H9 (cell line): ENCODE results near the gene ZNF607. TPM values are rescaled to one million over a fixed set of nuclear protein-coding genes. Genes with fewer than 3 reads are reported as not detected.

Experiments used
- DNase-seq: peaks from one replicate; pipeline ENCODE4 v3.0.0-alpha.2; 2017
- H2AFZ ChIP-seq: one replicate; pipeline ENCODE4 v1.6.1; 2013; ENCODE audit warnings: mild to moderate bottlenecking, low read length, control low read depth, moderate library complexity
- H2AK5ac ChIP-seq: 2 replicates; pipeline ENCODE4 v1.6.1; 2013; ENCODE audit warnings: low read length, control low read depth, mixed read lengths; ENCODE audit not compliant: insufficient read length
- H2BK120ac ChIP-seq: one replicate; pipeline ENCODE4 v1.6.1; 2013; ENCODE audit warnings: low read depth, mild to moderate bottlenecking, low read length, control low read depth, inconsistent platforms; ENCODE audit not compliant: poor library complexity, severe bottlenecking
- H2BK12ac ChIP-seq: 2 replicates; pipeline ENCODE4 v1.6.1; 2013; ENCODE audit warnings: low read length, control low read depth, mixed read lengths, low read depth; ENCODE audit not compliant: insufficient read length
- H2BK15ac ChIP-seq: 2 replicates; pipeline ENCODE4 v1.6.1; 2013; ENCODE audit warnings: low read depth, low read length, control low read depth
- H2BK20ac ChIP-seq: one replicate; pipeline ENCODE4 v1.6.1; 2013; ENCODE audit warnings: low read depth, mild to moderate bottlenecking, low read length, control low read depth, inconsistent platforms; ENCODE audit not compliant: poor library complexity, severe bottlenecking
- H2BK5ac ChIP-seq: 2 replicates; pipeline ENCODE4 v1.6.1; 2013; ENCODE audit warnings: low read length, control low read depth, mixed read lengths; ENCODE audit not compliant: insufficient read length
- H3K14ac ChIP-seq: 2 replicates; pipeline ENCODE4 v1.6.1; 2013; ENCODE audit warnings: low read length, control low read depth; ENCODE audit not compliant: insufficient read depth
- H3K18ac ChIP-seq: 2 replicates; pipeline ENCODE4 v1.6.1; 2013; ENCODE audit warnings: low read depth, mild to moderate bottlenecking, mixed read lengths, low read length, control low read depth; ENCODE audit not compliant: insufficient read length
- H3K23ac ChIP-seq: 2 replicates; pipeline ENCODE4 v1.6.1; 2013; ENCODE audit warnings: low read length, control low read depth, mixed read lengths, low read depth; ENCODE audit not compliant: insufficient read length
- H3K23me2 ChIP-seq: 2 replicates; pipeline ENCODE4 v1.6.1; 2013; ENCODE audit warnings: low read depth, mild to moderate bottlenecking, mixed read lengths, low read length, control low read depth; ENCODE audit not compliant: insufficient read length, poor library complexity, severe bottlenecking
- H3K27ac ChIP-seq: 2 replicates; pipeline ENCODE4 v1.5.1; 2013; ENCODE audit warnings: low read length, control low read depth, mixed read lengths, low read depth; ENCODE audit not compliant: insufficient read length
- H3K27me3 ChIP-seq: 2 replicates; pipeline ENCODE4 v1.6.1; 2013; ENCODE audit warnings: low read length, control low read depth, inconsistent platforms; ENCODE audit not compliant: insufficient read depth
- H3K4ac ChIP-seq: 2 replicates; pipeline ENCODE4 v1.6.1; 2013; ENCODE audit warnings: low read depth, mild to moderate bottlenecking, control low read depth, inconsistent platforms, low read length, moderate library complexity
- H3K4me1 ChIP-seq: 2 replicates; pipeline ENCODE4 v1.6.1; 2013; ENCODE audit warnings: low read length, control low read depth, inconsistent platforms; ENCODE audit not compliant: insufficient read depth
- H3K4me2 ChIP-seq: 2 replicates; pipeline ENCODE4 v1.6.1; 2013; ENCODE audit warnings: low read length, control low read depth, mixed read lengths; ENCODE audit not compliant: insufficient read length, insufficient read depth
- H3K56ac ChIP-seq: 2 replicates; pipeline ENCODE4 v1.6.1; 2013; ENCODE audit warnings: low read depth, mild to moderate bottlenecking, mixed read lengths, low read length, control low read depth; ENCODE audit not compliant: insufficient read length
- H3K79me1 ChIP-seq: 2 replicates; pipeline ENCODE4 v1.6.1; 2013; ENCODE audit warnings: low read depth, mild to moderate bottlenecking, moderate library complexity, low read length, control low read depth, inconsistent platforms; ENCODE audit not compliant: insufficient read depth, poor library complexity, severe bottlenecking
- H3K79me2 ChIP-seq: 2 replicates; pipeline ENCODE4 v1.6.1; 2013; ENCODE audit warnings: low read length, control low read depth, inconsistent platforms; ENCODE audit not compliant: insufficient read depth
- H3K9ac ChIP-seq: 2 replicates; pipeline ENCODE4 v1.6.1; 2013; ENCODE audit warnings: low read length, control low read depth, mixed read lengths; ENCODE audit not compliant: insufficient read length; ENCODE audit errors: extremely low read depth
- H3K9me3 ChIP-seq: one replicate; pipeline ENCODE4 v1.6.1; 2013; ENCODE audit warnings: low read depth, low read length, inconsistent platforms; ENCODE audit not compliant: control insufficient read depth
- H3T11ph ChIP-seq: one replicate; pipeline ENCODE4 v1.6.1; 2013; ENCODE audit warnings: mild to moderate bottlenecking, low read length, control low read depth, inconsistent platforms
- H4K20me1 ChIP-seq: one replicate; pipeline ENCODE4 v1.6.1; 2013; ENCODE audit not compliant: control insufficient read depth, insufficient read length, insufficient read depth
- H4K5ac ChIP-seq: 2 replicates; pipeline ENCODE4 v1.6.1; 2013; ENCODE audit warnings: low read depth, mild to moderate bottlenecking, mixed read lengths, low read length, control low read depth; ENCODE audit not compliant: insufficient read length
- H4K8ac ChIP-seq: replicated peaks from 2 replicates; pipeline ENCODE4 v1.6.1; 2013; ENCODE audit warnings: low read length, control low read depth, mixed read lengths, low read depth; ENCODE audit not compliant: insufficient read length
- H4K91ac ChIP-seq: 2 replicates; pipeline ENCODE4 v1.6.1; 2013; ENCODE audit warnings: low read depth, mild to moderate bottlenecking, moderate library complexity, mixed read lengths, low read length, control low read depth; ENCODE audit not compliant: insufficient read length
- H3K27ac Mint-ChIP-seq, 3 experiments: 2 replicates in 2 of 3; 3 replicates in 1 of 3; pipeline ENCODE4 v1.8.0; 2020 to 2021; ENCODE audit warnings: mixed read lengths in 3 of 3, mild to moderate bottlenecking in 1 of 3, moderate library complexity in 1 of 3
- H3K27me3 Mint-ChIP-seq: 2 replicates; pipeline ENCODE4 v1.8.0; 2021; ENCODE audit warnings: low read depth, mild to moderate bottlenecking, moderate library complexity, mixed read lengths
- H3K36me3 Mint-ChIP-seq, 3 experiments: 2 replicates in 2 of 3; 3 replicates in 1 of 3; pipeline ENCODE4 v1.8.0; 2020 to 2021; ENCODE audit warnings: low read depth in 3 of 3, mixed read lengths in 3 of 3; ENCODE audit not compliant: insufficient read depth in 1 of 3
- H3K4me1 Mint-ChIP-seq, 2 experiments: 2 replicates each; pipeline ENCODE4 v1.8.0; 2020; ENCODE audit warnings: mixed read lengths in 2 of 2
- H3K4me3 Mint-ChIP-seq, 2 experiments: 2 replicates in 1 of 2; 3 replicates in 1 of 2; pipeline ENCODE4 v1.8.0; 2020 to 2021; ENCODE audit warnings: mild to moderate bottlenecking in 2 of 2, mixed read lengths in 2 of 2, moderate library complexity in 1 of 2
- H3K9me3 Mint-ChIP-seq, 2 experiments: 2 replicates in 1 of 2; 3 replicates in 1 of 2; pipeline ENCODE4 v1.8.0; 2020; ENCODE audit warnings: mild to moderate bottlenecking in 2 of 2, mixed read lengths in 2 of 2, moderate library complexity in 1 of 2
- WGBS: extraction: QIAGEN DNeasy Blood & Tissue Kit; methylation state at CpG from one replicate; pipeline ENCODE4 v1.1.7; 2013; ENCODE audit warnings: missing lambda C conversion rate, low lambda C conversion rate, mixed read lengths; ENCODE audit not compliant: insufficient read length; ENCODE audit errors: extremely low coverage; 5-methylcytosine and 5-hydroxymethylcytosine counted together
- total RNA-seq: library from RNA; stranded (reverse); gene quantifications from 2 replicates; pipeline ENCODE4 v1.2.1, GENCODE V29; 2021
- TF ChIP-seq, protein P1 (sequence below): fragments of 200-600 bp; sonication (generic); conservative IDR thresholded peaks from 3 replicates; pipeline ENCODE4 v1.8.0; 2021; ENCODE audit warnings: antibody characterized with exemption, mild to moderate bottlenecking

ZNF607 gene
- total RNA-seq, 1 experiment from 2014 or later, result 27.5 TPM

DNA sequence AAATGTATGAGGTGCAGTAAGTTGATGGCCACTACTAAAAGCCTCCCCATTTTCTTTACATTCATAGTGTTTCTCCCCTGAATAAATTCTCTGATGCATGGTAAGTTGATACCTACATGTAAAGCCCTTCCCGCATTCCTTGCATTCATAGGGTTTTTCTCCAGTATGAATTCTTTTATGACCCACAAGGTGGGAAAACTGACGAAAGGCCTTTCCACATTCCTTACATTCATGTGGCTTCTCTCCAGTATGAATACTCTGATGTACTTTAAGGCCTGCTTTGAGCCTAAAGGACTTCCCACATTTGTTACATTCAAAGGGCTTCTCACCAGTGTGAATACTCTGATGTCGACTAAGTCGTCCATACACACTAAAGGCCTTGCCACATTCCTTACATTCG is 20.5 kb downstream of the ZNF607 start:
- H2BK20ac ChIP-seq, result no peak overlapping the region
- H3K56ac ChIP-seq, result no peak overlapping the region
- no peak overlapping the region for H3T11ph ChIP-seq
- no CpG with 5 or more reads among the region's 5 CpGs for WGBS
- no peak overlapping the region for H3K4ac ChIP-seq
- no peak overlapping the region for H3K4me2 ChIP-seq
- Mint-ChIP-seq H3K4me3 (no peak overlapping the region), H3K27ac (no peak overlapping the region), H3K9me3 (peaks cover 3% of the 10 kb centered on the region in 2 experiments; a peak in 2 of 5 replicates), H3K36me3 (peaks cover 54 to 68% (median 65%) of the 10 kb centered on the region in 3 experiments), H3K4me1 (peaks cover 14 to 21% of the 10 kb centered on the region in 2 experiments), H3K27me3 (peaks cover 24% of the 10 kb centered on the region)
- no peaks in the 10 kb centered on the region for H3K9me3 ChIP-seq
- H2BK5ac ChIP-seq, result no peak overlapping the region
- H2AK5ac ChIP-seq, result no peak overlapping the region
- H4K91ac ChIP-seq, result no peak overlapping the region
- no peak overlapping the region for H4K5ac ChIP-seq
- H3K27ac ChIP-seq, result no peak overlapping the region
- H3K23me2 ChIP-seq, result no peaks in the 10 kb centered on the region
- no peak overlapping the region for H3K23ac ChIP-seq
- no peak overlapping the region for H2BK15ac ChIP-seq
- H3K27me3 ChIP-seq, result peaks cover 4% of the 10 kb centered on the region; the same call in 1 of the 2 replicates
- no peaks in the 10 kb centered on the region for H4K20me1 ChIP-seq
- H3K14ac ChIP-seq, result no peak overlapping the region
- H3K18ac ChIP-seq, result no peak overlapping the region
- H3K79me1 ChIP-seq, result peaks cover 2% of the 10 kb centered on the region
- no peak overlapping the region for H2AFZ ChIP-seq
- H3K79me2 ChIP-seq, result no peaks in the 10 kb centered on the region
- no peak for DNase-seq
- TF ChIP-seq, protein P1, sequence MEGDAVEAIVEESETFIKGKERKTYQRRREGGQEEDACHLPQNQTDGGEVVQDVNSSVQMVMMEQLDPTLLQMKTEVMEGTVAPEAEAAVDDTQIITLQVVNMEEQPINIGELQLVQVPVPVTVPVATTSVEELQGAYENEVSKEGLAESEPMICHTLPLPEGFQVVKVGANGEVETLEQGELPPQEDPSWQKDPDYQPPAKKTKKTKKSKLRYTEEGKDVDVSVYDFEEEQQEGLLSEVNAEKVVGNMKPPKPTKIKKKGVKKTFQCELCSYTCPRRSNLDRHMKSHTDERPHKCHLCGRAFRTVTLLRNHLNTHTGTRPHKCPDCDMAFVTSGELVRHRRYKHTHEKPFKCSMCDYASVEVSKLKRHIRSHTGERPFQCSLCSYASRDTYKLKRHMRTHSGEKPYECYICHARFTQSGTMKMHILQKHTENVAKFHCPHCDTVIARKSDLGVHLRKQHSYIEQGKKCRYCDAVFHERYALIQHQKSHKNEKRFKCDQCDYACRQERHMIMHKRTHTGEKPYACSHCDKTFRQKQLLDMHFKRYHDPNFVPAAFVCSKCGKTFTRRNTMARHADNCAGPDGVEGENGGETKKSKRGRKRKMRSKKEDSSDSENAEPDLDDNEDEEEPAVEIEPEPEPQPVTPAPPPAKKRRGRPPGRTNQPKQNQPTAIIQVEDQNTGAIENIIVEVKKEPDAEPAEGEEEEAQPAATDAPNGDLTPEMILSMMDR, result no peak
- H3K9ac ChIP-seq, result no peak overlapping the region
- no peak overlapping the region for H4K8ac ChIP-seq
- no peak overlapping the region for H2BK120ac ChIP-seq
- H3K4me1 ChIP-seq, result no peaks in the 10 kb centered on the region; the same call in 1 of the 2 replicates
- H2BK12ac ChIP-seq, result no peak overlapping the region
